Osteocyte (in vitro differentiated cells): Measurements from ENCODE around the gene SPATS2L. TPM values are rescaled to one million over a fixed set of nuclear protein-coding genes. Genes with fewer than 3 reads are reported as not detected.

Experiments
- DNase-seq: peaks from one replicate; pipeline ENCODE4 v3.0.0; 2021; ENCODE audit warnings: mixed read lengths; ENCODE audit not compliant: unreplicated experiment; ENCODE audit errors: extremely low spot score
- H3K27ac Mint-ChIP-seq: one replicate; pipeline ENCODE4 v1.8.0; 2021; ENCODE audit warnings: mild to moderate bottlenecking, mixed read lengths; ENCODE audit not compliant: unreplicated experiment
- H3K27me3 Mint-ChIP-seq: one replicate; pipeline ENCODE4 v1.8.0; 2021; ENCODE audit warnings: mixed read lengths; ENCODE audit not compliant: unreplicated experiment
- H3K36me3 Mint-ChIP-seq: one replicate; pipeline ENCODE4 v1.8.0; 2021; ENCODE audit warnings: mixed read lengths; ENCODE audit not compliant: unreplicated experiment
- H3K4me1 Mint-ChIP-seq: one replicate; pipeline ENCODE4 v1.8.0; 2021; ENCODE audit warnings: mixed read lengths; ENCODE audit not compliant: unreplicated experiment
- H3K4me3 Mint-ChIP-seq: one replicate; pipeline ENCODE4 v1.8.0; 2021; ENCODE audit warnings: mild to moderate bottlenecking, moderate library complexity, mixed read lengths; ENCODE audit not compliant: unreplicated experiment
- H3K9me3 Mint-ChIP-seq: one replicate; pipeline ENCODE4 v1.8.0; 2021; ENCODE audit warnings: mixed read lengths; ENCODE audit not compliant: unreplicated experiment
- CTCF ChIP-seq: fragments of 200-600 bp; sonication (generic); IDR thresholded peaks from 2 replicates; pipeline ENCODE4 v1.5.0; 2021; ENCODE audit warnings: antibody characterized with exemption, mild to moderate bottlenecking, moderate library complexity
- total RNA-seq: library from RNA; stranded (reverse); gene quantifications from 2 replicates; pipeline ENCODE4 v1.2.1, GENCODE V29; 2021

The SPATS2L gene
- total RNA-seq, 1 donor from 2014 or later: 152 TPM

DNA sequence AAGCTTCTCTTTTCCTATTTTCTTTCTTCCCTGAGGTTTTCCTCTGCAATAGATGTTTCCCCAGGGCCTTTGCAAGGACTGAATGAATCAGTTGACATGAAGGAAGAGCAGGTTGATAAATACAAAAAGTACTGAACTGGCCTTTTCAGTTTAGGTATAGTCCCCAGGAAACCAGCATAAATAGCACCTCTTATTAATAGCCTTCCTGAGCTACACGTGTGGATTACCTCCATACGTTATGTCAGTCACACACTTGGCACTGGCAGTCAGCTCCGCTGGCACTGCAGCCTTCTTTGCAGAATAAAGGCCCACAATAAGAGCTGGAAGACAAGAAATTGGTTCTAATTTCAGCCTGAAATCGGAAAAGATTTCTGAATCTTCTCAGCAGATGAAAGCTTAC lies 142.7 kb downstream of the SPATS2L start:
- Mint-ChIP-seq H3K27me3 (no peaks in the 10 kb centered on the region), H3K36me3 (peaks cover 32% of the 10 kb centered on the region), H3K9me3 (no peaks in the 10 kb centered on the region), H3K4me1 (peaks cover 9% of the 10 kb centered on the region), H3K4me3 (no peak overlapping the region), H3K27ac (no peak overlapping the region)
- DNase-seq: no peak
- TF ChIP-seq CTCF: no peak

- H3K27me3 Mint-ChIP-seq: no peaks in the 10 kb centered on the region
- TF ChIP-seq CTCF: no peak
- H3K36me3 Mint-ChIP-seq: peaks cover 32% of the 10 kb centered on the region
- no peak overlapping the region for H3K4me3 Mint-ChIP-seq
- H3K4me1 Mint-ChIP-seq: peaks cover 9% of the 10 kb centered on the region
- H3K27ac Mint-ChIP-seq: no peak overlapping the region
- no peaks in the 10 kb centered on the region for H3K9me3 Mint-ChIP-seq
- no peak for DNase-seq
Measured at GRCh38 chr2:200450288-200450687, 143.8 kb downstream of the SPATS2L start.

DNA sequence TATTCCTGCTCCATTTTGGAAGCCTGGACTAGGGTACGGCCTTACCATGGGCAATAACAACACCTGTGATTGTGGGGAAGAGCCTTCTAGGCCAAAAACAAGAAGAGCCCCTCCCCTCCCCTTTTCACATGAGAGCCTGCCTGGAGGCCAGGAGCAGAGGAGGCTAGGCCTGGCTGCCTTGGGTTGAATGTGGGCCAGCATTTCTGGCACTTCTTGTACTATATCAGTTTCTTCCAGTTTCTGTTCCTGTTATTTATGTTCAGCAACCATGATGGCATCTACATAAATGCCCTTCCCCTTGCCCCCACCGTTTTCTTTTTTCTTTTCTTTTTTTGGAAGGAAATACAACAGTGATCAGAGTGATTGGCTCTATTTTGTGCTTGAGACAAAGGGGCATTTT lies 145.0 kb downstream of the SPATS2L start:
- Mint-ChIP-seq H3K9me3 (no peaks in the 10 kb centered on the region), H3K4me1 (peaks cover 6% of the 10 kb centered on the region), H3K4me3 (no peak overlapping the region), H3K27me3 (no peaks in the 10 kb centered on the region), H3K27ac (no peak overlapping the region), H3K36me3 (peaks cover 33% of the 10 kb centered on the region)
- TF ChIP-seq CTCF: no peak
- no peak for DNase-seq

DNA sequence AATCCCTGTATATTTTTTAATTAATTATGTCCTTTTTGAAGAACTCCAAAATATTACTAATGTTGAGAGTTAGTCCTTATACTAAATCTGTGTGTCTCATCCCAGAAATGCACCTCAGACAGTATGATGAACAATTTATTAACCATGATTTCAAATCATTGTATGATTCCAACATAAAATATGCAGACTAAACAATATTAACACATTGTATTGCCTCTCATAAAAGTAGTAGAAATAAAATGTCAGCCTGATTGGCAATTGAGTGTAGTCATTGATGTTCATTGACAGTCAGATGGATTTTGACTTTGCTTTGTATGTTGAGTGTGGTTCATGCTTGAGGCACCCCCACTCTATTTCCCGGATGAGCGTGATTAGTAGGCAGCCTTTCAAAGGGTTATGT lies 145.9 kb downstream of the SPATS2L start:
- H3K36me3 Mint-ChIP-seq: peaks cover 30% of the 10 kb centered on the region
- TF ChIP-seq CTCF: no peak
- no peak overlapping the region for H3K27ac Mint-ChIP-seq

DNA sequence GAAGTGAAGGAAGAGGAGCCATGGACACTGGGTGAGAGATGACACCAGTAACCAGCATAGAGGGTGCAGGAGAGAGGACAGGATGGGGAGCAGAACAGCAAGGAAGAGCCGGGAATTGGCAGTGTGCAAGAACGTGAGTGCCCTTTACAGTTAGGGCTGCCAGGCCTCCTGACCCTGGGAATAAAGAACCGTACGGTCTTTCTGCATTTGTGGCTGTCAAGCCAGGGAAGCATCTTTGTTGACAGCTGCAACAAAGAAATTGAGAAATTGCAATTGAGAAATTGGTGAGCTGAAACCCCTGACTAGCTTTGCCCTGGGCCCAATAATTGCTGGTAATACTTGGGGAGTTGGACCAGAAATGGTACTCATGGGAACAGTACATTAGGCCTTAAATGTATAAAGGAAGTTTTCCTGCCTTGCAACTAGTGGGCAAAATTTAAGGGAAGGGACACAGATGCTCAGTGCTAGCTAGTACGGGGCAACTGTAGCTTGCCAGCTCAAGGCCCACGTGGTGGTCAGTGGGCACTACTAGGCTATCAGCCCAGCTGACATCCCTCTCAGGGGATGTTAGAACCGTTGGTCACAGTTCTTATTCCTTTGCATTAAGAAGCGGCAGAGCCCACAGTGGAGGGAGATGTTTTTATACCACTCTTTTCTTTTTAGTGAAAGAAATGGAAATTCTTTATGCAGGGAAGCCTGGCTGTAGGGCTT lies 146.8 kb downstream of the SPATS2L start:
- H3K9me3 Mint-ChIP-seq: no peaks in the 10 kb centered on the region
- no peaks in the 10 kb centered on the region for H3K4me1 Mint-ChIP-seq
- no peak overlapping the region for H3K4me3 Mint-ChIP-seq
- no peak for DNase-seq
- no peaks in the 10 kb centered on the region for H3K27me3 Mint-ChIP-seq
- no peak for TF ChIP-seq CTCF
- H3K27ac Mint-ChIP-seq: no peak overlapping the region
- H3K36me3 Mint-ChIP-seq: peaks cover 33% of the 10 kb centered on the region

More for the DNA sequence above, 145.9 kb downstream of the SPATS2L start:
- DNase-seq: no peak
- Mint-ChIP-seq H3K4me3 (no peak overlapping the region), H3K9me3 (no peaks in the 10 kb centered on the region), H3K4me1 (no peaks in the 10 kb centered on the region), H3K27me3 (no peaks in the 10 kb centered on the region)
